Measurements from ENCODE around the gene CTR9.

CTR9 gene

DNA sequence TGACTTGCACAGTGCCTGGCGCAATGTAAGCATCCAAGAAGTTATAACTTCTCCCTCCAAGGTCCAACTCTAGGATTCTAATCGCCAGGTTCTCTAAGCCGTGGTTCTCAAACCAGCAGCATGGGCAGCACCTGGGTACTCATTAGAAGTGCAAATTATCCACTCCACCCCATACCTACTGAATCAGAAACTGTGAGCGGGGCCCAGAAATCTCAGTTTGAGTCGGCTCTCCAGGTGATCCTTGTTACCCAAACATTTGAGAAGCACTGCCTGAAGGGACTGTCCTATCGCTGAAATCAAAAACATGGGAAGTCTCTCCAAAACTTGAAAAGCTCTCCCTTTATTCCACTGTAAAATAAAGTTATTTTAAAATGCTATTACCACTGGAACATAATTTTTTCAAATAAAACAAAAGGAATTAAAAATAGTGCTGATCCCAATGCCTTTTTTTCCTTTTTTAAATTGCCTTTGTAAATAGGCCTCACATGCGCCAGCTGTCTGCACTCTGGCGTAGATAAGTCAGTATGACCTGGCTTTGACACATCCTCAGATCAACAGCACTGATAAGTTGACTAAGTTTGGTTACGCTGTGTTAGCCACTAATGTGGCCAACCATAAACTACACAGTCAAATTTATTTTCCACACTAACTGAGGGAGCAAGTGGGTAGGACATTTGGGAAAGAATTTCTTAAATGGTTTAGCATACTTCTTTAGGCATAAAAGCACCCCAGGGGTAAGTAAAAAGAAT, 8.4 kb upstream of the CTR9 start:
- no peak for DNase-seq (ENCODE audit: low read depth, low spot score)

- DNase-seq (ENCODE audit: low read depth, low spot score) = no peak
Measured at GRCh38 chr11:10743354-10744000, 7.6 kb upstream of the CTR9 start.

- no peak for DNase-seq (ENCODE audit: low read depth, low spot score)
Measured at GRCh38 chr11:10744206-10744605, 6.8 kb upstream of the CTR9 start.

GRCh38 chr11:10746871-10747270, 4.2 kb upstream of the CTR9 start:
- no peak for DNase-seq (ENCODE audit: low read depth, low spot score)

DNA sequence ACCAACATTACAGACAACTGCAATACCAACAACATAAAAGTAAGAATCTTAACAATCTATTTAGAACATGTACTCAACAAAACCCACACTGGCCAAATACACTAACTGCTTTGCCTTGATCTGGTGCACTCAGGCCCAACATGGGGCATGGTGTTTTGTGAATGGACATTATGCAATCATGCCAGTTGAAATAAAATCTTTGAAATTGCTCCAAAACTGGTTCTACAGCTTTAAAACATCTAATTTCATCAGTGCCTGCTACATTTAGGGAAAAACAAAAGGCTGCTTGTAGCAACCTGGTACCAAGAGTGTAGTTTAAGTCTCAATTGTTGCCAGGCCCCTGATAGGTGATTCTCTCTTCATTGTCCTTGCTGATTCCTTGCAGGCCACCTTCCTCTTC, 3.3 kb upstream of the CTR9 start:
- no peak for DNase-seq (ENCODE audit: low read depth, low spot score)

GRCh38 chr11:10749476-10749875, 1.6 kb upstream of the CTR9 start:
- DNase-seq (ENCODE audit: low read depth, low spot score) = no peak

GRCh38 chr11:10751581-10751940, 515 bp downstream of the CTR9 start:
- no peak for DNase-seq (ENCODE audit: low read depth, low spot score)

- DNase-seq (ENCODE audit: low read depth, low spot score) = no peak
Measured at GRCh38 chr11:10752061-10752460, 1.0 kb downstream of the CTR9 start.

DNA sequence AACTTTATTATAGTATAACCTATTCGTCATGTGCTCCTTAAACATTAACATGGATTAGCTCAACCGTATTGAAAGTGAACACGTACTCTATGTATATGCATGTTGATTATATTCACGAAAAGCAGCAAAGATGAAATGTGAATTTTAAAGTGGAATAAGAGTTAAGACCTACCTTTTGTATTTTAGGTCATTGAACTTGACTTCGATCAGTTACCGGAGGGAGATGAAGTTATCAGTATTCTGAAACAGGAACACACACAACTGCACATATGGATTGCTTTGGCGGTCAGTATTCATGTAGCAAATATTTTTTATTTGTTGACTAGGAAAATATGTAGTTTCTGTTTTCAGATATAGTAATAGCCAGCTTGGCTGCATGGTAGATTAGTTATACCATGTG, 1.4 kb downstream of the CTR9 start:
- no peak for DNase-seq (ENCODE audit: low read depth, low spot score)

GRCh38 chr11:10758957-10759356, 7.9 kb downstream of the CTR9 start:
- DNase-seq (ENCODE audit: low read depth, low spot score) = no peak

DNA sequence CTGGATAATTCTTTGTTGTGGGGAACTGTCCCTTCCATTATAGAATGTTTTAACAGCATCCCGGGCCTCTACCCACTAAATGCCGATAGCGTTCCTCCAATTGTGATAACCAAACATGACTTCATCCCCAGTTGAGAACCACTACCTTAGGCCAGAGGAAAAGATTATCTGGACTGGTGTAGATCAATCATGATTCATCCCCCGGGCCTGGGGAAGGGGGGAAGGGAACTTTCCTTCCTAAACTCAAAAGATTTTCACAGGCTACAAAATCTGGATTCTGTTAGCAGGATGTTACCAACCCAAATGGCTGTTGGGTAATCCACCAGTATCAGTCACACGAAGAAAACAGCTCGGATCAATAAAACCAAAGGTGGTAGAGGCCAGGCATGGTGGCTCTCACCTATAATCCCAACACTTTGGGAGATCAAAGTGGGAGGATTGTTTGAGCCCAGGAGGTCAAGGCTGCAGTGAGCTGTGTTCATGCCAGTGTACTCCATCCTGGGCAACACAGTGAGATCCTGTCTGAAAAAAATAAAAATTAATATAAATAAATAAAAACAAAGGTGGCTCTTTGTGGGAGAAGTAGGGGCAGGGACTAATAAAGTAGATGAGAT, 10.1 kb downstream of the CTR9 start:
- DNase-seq (ENCODE audit: low read depth, low spot score) = no peak

GRCh38 chr11:10762185-10762584, 11.1 kb downstream of the CTR9 start:
- no peak for DNase-seq (ENCODE audit: low read depth, low spot score)

- no peak for DNase-seq (ENCODE audit: low read depth, low spot score)
Measured at GRCh38 chr11:10762913-10763421, 11.9 kb downstream of the CTR9 start.

GRCh38 chr11:10763766-10764165, 12.7 kb downstream of the CTR9 start:
- no peak for DNase-seq (ENCODE audit: low read depth, low spot score)

DNA sequence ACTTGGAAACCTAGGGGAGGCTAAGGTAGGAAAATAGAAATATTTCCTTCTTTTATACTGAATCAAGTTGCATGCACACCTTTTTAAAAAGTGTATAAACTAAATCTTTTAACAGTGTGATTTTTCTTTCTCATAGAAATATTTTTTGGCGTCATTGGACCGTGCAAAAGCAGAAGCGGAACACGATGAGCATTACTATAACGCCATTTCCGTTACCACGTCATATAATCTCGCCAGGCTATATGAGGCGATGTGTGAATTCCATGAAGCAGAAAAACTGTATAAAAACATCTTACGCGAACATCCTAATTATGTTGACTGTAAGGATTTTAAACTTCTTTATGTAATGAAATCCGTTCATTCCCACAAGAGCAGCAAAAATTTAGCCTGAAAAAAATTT, 13.4 kb downstream of the CTR9 start:
- no peak for DNase-seq (ENCODE audit: low read depth, low spot score)

DNA sequence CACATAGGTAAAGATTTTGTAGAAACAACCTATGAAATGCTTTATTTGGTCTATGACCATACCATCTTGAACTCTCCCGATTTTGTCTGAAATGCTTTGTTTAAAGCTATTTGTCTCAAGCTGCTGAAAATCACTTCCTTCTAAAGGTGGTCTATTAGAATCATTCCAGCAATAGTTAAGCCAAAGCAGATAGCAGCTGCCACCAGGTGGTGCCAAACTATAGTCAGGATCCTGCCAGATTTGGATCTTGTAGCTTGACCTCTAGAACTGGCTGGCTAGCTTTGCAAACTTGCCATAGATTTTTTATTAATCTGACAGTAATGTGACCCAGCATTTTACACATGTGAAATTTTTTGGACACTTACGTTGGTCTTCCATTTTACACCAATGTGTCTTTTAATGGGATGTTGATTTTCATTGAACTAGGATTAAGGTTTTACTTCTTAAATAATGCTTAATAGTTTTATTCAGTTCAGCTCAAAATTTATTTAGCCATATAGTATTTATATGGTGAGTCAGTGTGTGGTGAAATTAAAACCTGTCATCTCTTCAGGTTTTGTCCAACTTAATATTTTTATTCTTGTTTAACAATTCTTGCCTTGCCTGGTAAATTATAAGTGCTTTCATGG, 19.7 kb downstream of the CTR9 start:
- no peak for DNase-seq (ENCODE audit: low read depth, low spot score)

- DNase-seq (ENCODE audit: low read depth, low spot score) = no peak
Measured at GRCh38 chr11:10771457-10771856, 20.4 kb downstream of the CTR9 start.

- no peak for DNase-seq (ENCODE audit: low read depth, low spot score)
Measured at GRCh38 chr11:10774811-10775210, 23.8 kb downstream of the CTR9 start.

DNA sequence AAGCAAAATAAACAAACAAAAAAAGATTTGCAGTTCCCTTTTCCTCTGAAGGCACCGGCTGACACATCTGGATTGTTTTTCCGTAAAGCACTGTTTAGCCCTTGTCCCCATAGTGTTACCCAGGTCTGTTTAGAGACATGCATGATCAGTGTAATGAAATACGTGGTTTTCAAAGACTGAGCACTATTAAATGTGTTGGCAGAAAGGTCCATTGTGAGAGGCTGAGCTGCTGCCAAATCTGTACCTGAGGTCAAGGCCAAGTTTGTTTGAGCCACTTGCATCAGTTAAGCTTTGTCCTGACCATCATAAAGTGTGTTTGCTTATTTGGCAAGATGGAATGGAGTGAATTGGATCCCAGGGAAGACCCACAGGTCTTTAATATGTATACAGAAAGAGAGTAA, 26.3 kb downstream of the CTR9 start:
- no peak for DNase-seq (ENCODE audit: low read depth, low spot score)

GRCh38 chr11:10777806-10778205, 26.8 kb downstream of the CTR9 start:
- DNase-seq (ENCODE audit: low read depth, low spot score) = no peak

DNA sequence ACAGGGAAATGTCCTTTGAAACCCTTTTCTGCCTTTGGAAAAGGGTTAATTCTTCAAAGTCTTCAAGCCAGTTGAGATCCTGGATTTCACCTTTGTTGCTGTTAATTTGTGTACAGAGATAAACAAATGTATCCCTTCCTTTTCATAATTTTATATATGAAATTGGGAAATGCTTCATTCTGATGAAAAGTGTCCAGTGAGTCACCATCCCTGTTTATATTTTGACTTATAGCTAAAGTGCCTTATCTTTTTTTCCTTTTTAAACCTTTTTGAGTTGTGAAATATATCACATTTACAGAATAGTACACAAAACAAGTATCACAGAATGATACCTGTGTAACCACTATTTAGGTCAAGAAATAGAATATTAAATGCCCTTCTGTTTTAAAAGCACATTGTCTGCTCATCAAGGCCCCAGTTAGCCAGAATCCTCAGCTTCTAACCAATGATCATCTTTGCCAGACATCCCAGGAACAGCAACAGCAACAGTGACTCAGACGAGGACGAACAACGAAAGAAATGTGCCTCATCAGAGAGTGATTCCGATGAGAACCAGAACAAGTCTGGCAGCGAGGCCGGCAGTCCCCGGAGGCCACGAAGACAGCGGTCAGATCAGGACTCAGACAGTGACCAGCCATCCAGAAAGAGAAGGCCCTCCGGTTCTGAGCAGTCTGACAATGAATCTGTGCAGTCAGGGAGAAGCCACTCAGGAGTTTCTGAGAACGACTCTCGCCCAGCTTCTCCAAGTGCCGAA, 27.3 kb downstream of the CTR9 start:
- DNase-seq (ENCODE audit: low read depth, low spot score) = no peak

DNA sequence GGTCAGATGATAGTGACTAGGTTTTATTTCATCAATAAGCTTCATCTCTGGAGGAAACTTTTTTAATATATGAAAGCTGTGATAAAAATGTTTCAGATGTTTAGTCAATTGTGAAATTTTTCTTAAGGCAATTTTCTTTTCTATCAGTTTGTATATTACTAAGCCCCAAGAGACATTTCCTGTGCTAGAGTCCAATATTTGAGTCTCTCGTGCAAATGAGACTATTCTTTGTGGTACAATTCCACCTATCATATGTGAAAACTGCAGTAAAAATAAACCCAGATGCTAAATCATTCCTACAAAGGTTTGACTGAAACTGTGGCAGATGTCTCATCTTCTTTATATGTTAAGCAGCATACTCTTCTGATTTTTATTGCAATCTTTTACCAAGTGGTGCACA, 28.0 kb downstream of the CTR9 start:
- DNase-seq (ENCODE audit: low read depth, low spot score) = no peak
